ENCODE measurements around the gene RPL10. TPM values are rescaled to one million over a fixed set of nuclear protein-coding genes. Genes with fewer than 3 reads are reported as not detected.

RPL10 gene
- total RNA-seq, 1 experiment from 2014 or later = 2,110 TPM

DNA sequence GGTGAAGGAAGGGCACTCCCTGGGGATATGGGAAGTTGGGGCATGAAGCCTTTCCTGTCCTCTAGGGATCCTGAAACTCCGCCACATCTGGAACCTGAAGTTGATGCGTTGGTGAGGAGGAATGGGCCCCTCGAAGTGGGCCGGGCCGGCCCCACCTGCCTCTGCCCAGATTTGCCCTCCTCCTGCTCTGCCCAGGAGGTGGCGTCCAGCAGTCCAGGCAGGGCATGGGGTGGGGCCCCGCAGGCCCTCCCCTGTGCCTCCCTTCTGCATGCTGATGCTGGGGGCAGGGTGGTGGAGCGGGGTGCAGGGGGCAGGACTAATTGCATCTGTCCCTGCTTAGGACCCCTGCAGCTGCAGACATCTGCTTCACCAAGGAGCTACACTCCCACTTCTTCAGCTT, 15.0 kb downstream of the RPL10 start:
- peaks cover 4% of the 10 kb centered on the region for H3K23me2 ChIP-seq (ENCODE audit: insufficient read length, low read depth, low read length, poor library complexity, severe bottlenecking)
- no peak overlapping the region for H4K5ac ChIP-seq (ENCODE audit: insufficient read length, low read depth, low read length)
- H3K4me2 ChIP-seq (ENCODE audit: insufficient read depth, insufficient read length, low read length) = no peak overlapping the region
- H2BK12ac ChIP-seq (ENCODE audit: insufficient read length, low read depth, low read length) = no peak overlapping the region
- DNase-seq = no peak
- Mint-ChIP-seq H3K27me3 (ENCODE audit: low read depth) (no peaks in the 10 kb centered on the region), H3K4me3 (no peak overlapping the region; a peak in 2 of 5 replicates), H3K36me3 (ENCODE audit: insufficient read depth in 1 of 3, low read depth in 3 of 3) (peaks cover 17 to 35% (median 21%) of the 10 kb centered on the region in 3 experiments), H3K9me3 (peaks cover 51 to 63% of the 10 kb centered on the region in 2 experiments), H3K4me1 (peaks cover 10 to 15% of the 10 kb centered on the region in 2 experiments), H3K27ac (no peak overlapping the region)
- no peak overlapping the region for H3T11ph ChIP-seq (ENCODE audit: low read length)
- no peaks in the 10 kb centered on the region for H3K79me1 ChIP-seq (ENCODE audit: insufficient read depth, low read depth, low read length, poor library complexity, severe bottlenecking)
- H2AK5ac ChIP-seq (ENCODE audit: insufficient read length, low read length) = no peak overlapping the region
- H4K91ac ChIP-seq (ENCODE audit: insufficient read length, low read depth, low read length) = no peak overlapping the region
- no peak overlapping the region for H3K23ac ChIP-seq (ENCODE audit: insufficient read length, low read depth, low read length)
- no peak overlapping the region for H2BK5ac ChIP-seq (ENCODE audit: insufficient read length, low read length)
- H3K27me3 ChIP-seq (ENCODE audit: insufficient read depth, low read length) = no peaks in the 10 kb centered on the region
- no peak overlapping the region for H3K9ac ChIP-seq (ENCODE audit: extremely low read depth, insufficient read length, low read length)
- TF ChIP-seq, protein P1, sequence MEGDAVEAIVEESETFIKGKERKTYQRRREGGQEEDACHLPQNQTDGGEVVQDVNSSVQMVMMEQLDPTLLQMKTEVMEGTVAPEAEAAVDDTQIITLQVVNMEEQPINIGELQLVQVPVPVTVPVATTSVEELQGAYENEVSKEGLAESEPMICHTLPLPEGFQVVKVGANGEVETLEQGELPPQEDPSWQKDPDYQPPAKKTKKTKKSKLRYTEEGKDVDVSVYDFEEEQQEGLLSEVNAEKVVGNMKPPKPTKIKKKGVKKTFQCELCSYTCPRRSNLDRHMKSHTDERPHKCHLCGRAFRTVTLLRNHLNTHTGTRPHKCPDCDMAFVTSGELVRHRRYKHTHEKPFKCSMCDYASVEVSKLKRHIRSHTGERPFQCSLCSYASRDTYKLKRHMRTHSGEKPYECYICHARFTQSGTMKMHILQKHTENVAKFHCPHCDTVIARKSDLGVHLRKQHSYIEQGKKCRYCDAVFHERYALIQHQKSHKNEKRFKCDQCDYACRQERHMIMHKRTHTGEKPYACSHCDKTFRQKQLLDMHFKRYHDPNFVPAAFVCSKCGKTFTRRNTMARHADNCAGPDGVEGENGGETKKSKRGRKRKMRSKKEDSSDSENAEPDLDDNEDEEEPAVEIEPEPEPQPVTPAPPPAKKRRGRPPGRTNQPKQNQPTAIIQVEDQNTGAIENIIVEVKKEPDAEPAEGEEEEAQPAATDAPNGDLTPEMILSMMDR (conservative IDR thresholded peaks at IDR 0.05) = no peak
- no peak overlapping the region for H3K4ac ChIP-seq (ENCODE audit: low read depth, low read length)
- no peak overlapping the region for H3K14ac ChIP-seq (ENCODE audit: insufficient read depth, low read length)
- no peak overlapping the region for H3K56ac ChIP-seq (ENCODE audit: insufficient read length, low read depth, low read length)
- H3K9me3 ChIP-seq (ENCODE audit: control insufficient read depth, low read depth, low read length) = peaks cover 24% of the 10 kb centered on the region
- H2AFZ ChIP-seq (ENCODE audit: low read length) = no peak overlapping the region
- no CpG with 5 or more reads among the region's 8 CpGs for WGBS (ENCODE audit: extremely low coverage, insufficient read length, low lambda C conversion rate)
- H2BK120ac ChIP-seq (ENCODE audit: low read depth, low read length, poor library complexity, severe bottlenecking) = no peak overlapping the region
- no peak overlapping the region for H3K18ac ChIP-seq (ENCODE audit: insufficient read length, low read depth, low read length)
- H4K20me1 ChIP-seq (ENCODE audit: control insufficient read depth, insufficient read depth, insufficient read length) = no peaks in the 10 kb centered on the region
- no peaks in the 10 kb centered on the region for H3K79me2 ChIP-seq (ENCODE audit: insufficient read depth, low read length)
- H4K8ac ChIP-seq (replicated peaks; ENCODE audit: insufficient read length, low read depth, low read length) = no peak overlapping the region
- no peak overlapping the region for H2BK15ac ChIP-seq (ENCODE audit: low read depth, low read length)
- no peak overlapping the region for H3K27ac ChIP-seq (ENCODE audit: insufficient read length, low read depth, low read length)
- H3K4me1 ChIP-seq (ENCODE audit: insufficient read depth, low read length) = no peaks in the 10 kb centered on the region
- H2BK20ac ChIP-seq (ENCODE audit: low read depth, low read length, poor library complexity, severe bottlenecking) = no peak overlapping the region
